ENCODE results near the gene CALY.

- no peak for TF ChIP-seq MAX (IDR thresholded peaks at IDR 0.05)
- no peak for TF ChIP-seq EP300 (IDR thresholded peaks at IDR 0.05; ENCODE audit: borderline replicate concordance)
- no peak for TF ChIP-seq TAF1 (IDR thresholded peaks at IDR 0.05; ENCODE audit: low read depth)
- no peak for TF ChIP-seq TEAD4 (IDR thresholded peaks at IDR 0.05)
- TF ChIP-seq USF1 (IDR thresholded peaks at IDR 0.05) = no peak
- no peak for TF ChIP-seq ZBTB7A (IDR thresholded peaks at IDR 0.05; ENCODE audit: low read depth)
- TF ChIP-seq CEBPB (IDR thresholded peaks at IDR 0.05) = no peak
- TF ChIP-seq REST (IDR thresholded peaks at IDR 0.05; ENCODE audit: low read depth) = no peak
- no peak for TF ChIP-seq RAD21 (IDR thresholded peaks at IDR 0.05; ENCODE audit: low read depth)
These were observed 23.4 kb upstream of the CALY start for GRCh38 chr10:133359972-133360610.
